HG03571 (cell line): ENCODE data around the gene PIBF1.

Experiments used
- ATAC-seq: cut with Tn5 transposase; IDR thresholded peaks from one replicate; pipeline ENCODE4 v1.9.1; 2021; ENCODE audit not compliant: unreplicated experiment

PIBF1 gene

DNA sequence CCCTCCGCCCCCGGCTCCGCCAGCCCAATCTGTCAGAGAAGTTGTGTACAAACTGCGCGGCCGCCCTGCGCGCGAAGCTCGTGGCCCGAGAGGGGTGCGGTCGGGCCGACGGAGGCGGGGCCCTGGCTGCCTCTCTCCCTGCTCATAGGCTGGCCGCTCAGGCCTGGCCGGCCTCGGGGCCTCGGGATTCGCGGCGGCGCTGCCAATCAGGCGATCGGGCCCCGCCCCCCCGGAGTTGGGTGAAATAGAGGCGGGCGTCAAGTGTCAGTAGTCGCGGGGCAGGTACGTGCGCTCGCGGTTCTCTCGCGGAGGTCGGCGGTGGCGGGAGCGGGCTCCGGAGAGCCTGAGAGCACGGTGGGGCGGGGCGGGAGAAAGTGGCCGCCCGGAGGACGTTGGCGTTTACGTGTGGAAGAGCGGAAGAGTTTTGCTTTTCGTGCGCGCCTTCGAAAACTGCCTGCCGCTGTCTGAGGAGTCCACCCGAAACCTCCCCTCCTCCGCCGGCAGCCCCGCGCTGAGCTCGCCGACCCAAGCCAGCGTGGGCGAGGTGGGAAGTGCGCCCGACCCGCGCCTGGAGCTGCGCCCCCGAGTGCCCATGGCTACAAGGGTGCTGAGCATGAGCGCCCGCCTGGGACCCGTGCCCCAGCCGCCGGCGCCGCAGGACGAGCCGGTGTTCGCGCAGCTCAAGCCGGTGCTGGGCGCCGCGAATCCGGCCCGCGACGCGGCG is 277.0 kb downstream of the PIBF1 start, which contains the start of gene KLF5:
TSS of gene KLF5 (plus strand) at position 270 of the 724 bp plus-strand sequence. CDS start at position 593, 323 bp downstream.
- ATAC-seq: peak; percentile 99

GRCh38 chr13:73059460-73060250 is 277.7 kb downstream of the PIBF1 start:
- peak; percentile 25 for ATAC-seq

- ATAC-seq: no peak
These were observed 278.6 kb downstream of the PIBF1 start for GRCh38 chr13:73060251-73061160.

- no peak for ATAC-seq
These were observed 279.5 kb downstream of the PIBF1 start for GRCh38 chr13:73061473-73061872.

DNA sequence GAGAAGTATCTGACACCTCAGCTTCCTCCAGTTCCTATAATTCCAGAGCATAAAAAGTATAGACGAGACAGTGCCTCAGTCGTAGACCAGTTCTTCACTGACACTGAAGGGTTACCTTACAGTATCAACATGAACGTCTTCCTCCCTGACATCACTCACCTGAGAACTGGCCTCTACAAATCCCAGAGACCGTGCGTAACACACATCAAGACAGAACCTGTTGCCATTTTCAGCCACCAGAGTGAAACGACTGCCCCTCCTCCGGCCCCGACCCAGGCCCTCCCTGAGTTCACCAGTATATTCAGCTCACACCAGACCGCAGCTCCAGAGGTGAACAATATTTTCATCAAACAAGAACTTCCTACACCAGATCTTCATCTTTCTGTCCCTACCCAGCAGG is 279.9 kb downstream of the PIBF1 start:
- no peak for ATAC-seq

- no peak for ATAC-seq
These were observed 280.5 kb downstream of the PIBF1 start for GRCh38 chr13:73062468-73062867.

GRCh38 chr13:73063166-73063565 is 281.2 kb downstream of the PIBF1 start:
- ATAC-seq: no peak

DNA sequence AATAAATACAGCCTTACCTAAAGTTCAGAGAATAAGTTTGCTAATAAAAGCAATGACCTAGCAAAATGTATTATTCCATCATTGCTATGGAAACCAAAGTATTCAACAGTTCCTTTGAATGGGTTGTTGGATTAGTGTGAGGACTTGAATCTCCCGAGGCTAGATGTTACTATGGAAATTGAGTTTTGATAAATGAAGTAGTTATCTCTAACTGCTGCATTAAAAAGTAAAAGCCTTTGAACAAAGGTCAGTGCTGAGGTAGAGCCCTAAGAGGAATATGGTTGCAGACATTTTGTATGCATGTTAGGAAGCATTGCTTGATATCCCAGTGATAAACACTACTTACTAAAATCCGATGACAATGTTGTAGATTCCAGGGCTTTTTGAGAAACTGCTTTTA is 283.1 kb downstream of the PIBF1 start:
- no peak for ATAC-seq

GRCh38 chr13:73065665-73066340 is 283.9 kb downstream of the PIBF1 start:
- no peak for ATAC-seq
